ENCODE data around the gene TOMM40. TPM values are rescaled to one million over a fixed set of nuclear protein-coding genes. Genes with fewer than 3 reads are reported as not detected.
"Not testable (repeated sequence)": the region's sequence is repeated elsewhere in the genome, so short reads cannot be mapped to it uniquely, and the experiment has no call there.

Gene TOMM40
- total RNA-seq, 1 experiment from 2014 or later = 106 TPM

GRCh38 chr19:44911896-44912295, 20.8 kb downstream of the TOMM40 start:
- in situ Hi-C loops (cut with HindIII; ENCODE audit: low pct_unique_long_range_greater_than_20kb, low sequenced_read_pairs); DNase-seq (ENCODE audit: low read depth, low spot score): not testable (repeated sequence)

- in situ Hi-C loops (cut with HindIII; ENCODE audit: low pct_unique_long_range_greater_than_20kb, low sequenced_read_pairs) = no loop called here
- DNase-seq (ENCODE audit: low read depth, low spot score) = no peak
Observed at GRCh38 chr19:44912854-44913253, 21.8 kb downstream of the TOMM40 start.

GRCh38 chr19:44913512-44914432, 22.7 kb downstream of the TOMM40 start:
- DNase-seq (ENCODE audit: low read depth, low spot score); in situ Hi-C loops (cut with HindIII; ENCODE audit: low pct_unique_long_range_greater_than_20kb, low sequenced_read_pairs): not testable (repeated sequence)

GRCh38 chr19:44914433-44915206, 23.6 kb downstream of the TOMM40 start, which contains the start of gene APOC1:
APOC1 (plus strand) TSS chr19:44914608; CDS start chr19:44914892, 284 bp downstream.
- DNase-seq (ENCODE audit: low read depth, low spot score) = peak; percentile 90
- in situ Hi-C loops (cut with HindIII; ENCODE audit: low pct_unique_long_range_greater_than_20kb, low sequenced_read_pairs) = not testable (repeated sequence)

GRCh38 chr19:44924243-44924725, 33.2 kb downstream of the TOMM40 start:
- in situ Hi-C loops (cut with HindIII; ENCODE audit: low pct_unique_long_range_greater_than_20kb, low sequenced_read_pairs) = no loop called here
- DNase-seq (ENCODE audit: low read depth, low spot score) = no peak

GRCh38 chr19:44925114-44925891, 34.2 kb downstream of the TOMM40 start:
- in situ Hi-C loops (cut with HindIII; ENCODE audit: low pct_unique_long_range_greater_than_20kb, low sequenced_read_pairs) = no loop called here
- no peak for DNase-seq (ENCODE audit: low read depth, low spot score)

- DNase-seq (ENCODE audit: low read depth, low spot score); in situ Hi-C loops (cut with HindIII; ENCODE audit: low pct_unique_long_range_greater_than_20kb, low sequenced_read_pairs): not testable (repeated sequence)
Observed at GRCh38 chr19:44926245-44927077, 35.4 kb downstream of the TOMM40 start.

- in situ Hi-C loops (cut with HindIII; ENCODE audit: low pct_unique_long_range_greater_than_20kb, low sequenced_read_pairs) = no loop called here
- no peak for DNase-seq (ENCODE audit: low read depth, low spot score)
Observed at GRCh38 chr19:44927746-44928145, 36.7 kb downstream of the TOMM40 start.

GRCh38 chr19:44930088-44930487, 39.0 kb downstream of the TOMM40 start:
- in situ Hi-C loops (cut with HindIII; ENCODE audit: low pct_unique_long_range_greater_than_20kb, low sequenced_read_pairs) = no loop called here
- DNase-seq (ENCODE audit: low read depth, low spot score) = no peak

- no peak for DNase-seq (ENCODE audit: low read depth, low spot score)
- in situ Hi-C loops (cut with HindIII; ENCODE audit: low pct_unique_long_range_greater_than_20kb, low sequenced_read_pairs) = no loop called here
Observed at GRCh38 chr19:44931541-44931940, 40.5 kb downstream of the TOMM40 start.

- in situ Hi-C loops (cut with HindIII; ENCODE audit: low pct_unique_long_range_greater_than_20kb, low sequenced_read_pairs) = no loop called here
- no peak for DNase-seq (ENCODE audit: low read depth, low spot score)
Observed at GRCh38 chr19:44939668-44940067, 48.6 kb downstream of the TOMM40 start.

GRCh38 chr19:44942067-44942571, 51.1 kb downstream of the TOMM40 start, which contains the start of gene APOC4:
APOC4 (plus strand) TSS chr19:44942237; CDS start chr19:44942278, 41 bp downstream.
- in situ Hi-C loops (cut with HindIII; ENCODE audit: low pct_unique_long_range_greater_than_20kb, low sequenced_read_pairs) = no loop called here
- no peak for DNase-seq (ENCODE audit: low read depth, low spot score)

- peak; percentile 65 for DNase-seq (ENCODE audit: low read depth, low spot score)
- in situ Hi-C loops (cut with HindIII; ENCODE audit: low pct_unique_long_range_greater_than_20kb, low sequenced_read_pairs) = no loop called here
Observed at GRCh38 chr19:44943801-44944249, 52.8 kb downstream of the TOMM40 start.

- in situ Hi-C loops (cut with HindIII; ENCODE audit: low pct_unique_long_range_greater_than_20kb, low sequenced_read_pairs) = no loop called here
- DNase-seq (ENCODE audit: low read depth, low spot score) = no peak
Observed at GRCh38 chr19:44947041-44947581, 56.1 kb downstream of the TOMM40 start.

GRCh38 chr19:44948237-44948636, 57.2 kb downstream of the TOMM40 start:
- DNase-seq (ENCODE audit: low read depth, low spot score) = no peak
- in situ Hi-C loops (cut with HindIII; ENCODE audit: low pct_unique_long_range_greater_than_20kb, low sequenced_read_pairs) = no loop called here

- in situ Hi-C loops (cut with HindIII; ENCODE audit: low pct_unique_long_range_greater_than_20kb, low sequenced_read_pairs) = no loop called here
- DNase-seq (ENCODE audit: low read depth, low spot score) = no peak
Observed at GRCh38 chr19:44948763-44949374, 57.8 kb downstream of the TOMM40 start.

All from SK-MEL-5 (cell line).